HG03045 (cell line): ENCODE data around the gene ABCB1.
"Not testable (repeated sequence)": the region's sequence is repeated elsewhere in the genome, so short reads cannot be mapped to it uniquely, and the experiment has no call there.

ENCODE experiments used
- ATAC-seq: cut with Tn5 transposase; IDR thresholded peaks from one replicate; pipeline ENCODE4 v1.9.1; 2021; ENCODE audit warnings: mild to moderate bottlenecking, moderate library complexity; ENCODE audit not compliant: unreplicated experiment

The ABCB1 gene

GRCh38 chr7:87580636-87581035, 20.0 kb downstream of the ABCB1 start:
- no peak for ATAC-seq

GRCh38 chr7:87575521-87575920, 25.2 kb downstream of the ABCB1 start:
- ATAC-seq, result no peak

GRCh38 chr7:87574630-87575029, 26.1 kb downstream of the ABCB1 start:
- ATAC-seq, result no peak

- not testable (repeated sequence) for ATAC-seq
Observed at GRCh38 chr7:87572513-87572912, 28.2 kb downstream of the ABCB1 start.

- no peak for ATAC-seq
Observed at GRCh38 chr7:87570178-87570577, 30.5 kb downstream of the ABCB1 start.

- no peak for ATAC-seq
Observed at GRCh38 chr7:87567052-87567451, 33.6 kb downstream of the ABCB1 start.

GRCh38 chr7:87566311-87566900, 34.3 kb downstream of the ABCB1 start:
- no peak for ATAC-seq

- no peak for ATAC-seq
Observed at GRCh38 chr7:87565877-87566276, 34.8 kb downstream of the ABCB1 start.

GRCh38 chr7:87564296-87564963, 36.3 kb downstream of the ABCB1 start:
- peak; percentile 86 for ATAC-seq

- no peak for ATAC-seq
Observed at GRCh38 chr7:87561702-87562101, 39.0 kb downstream of the ABCB1 start.

- no peak for ATAC-seq
Observed at GRCh38 chr7:87561102-87561501, 39.6 kb downstream of the ABCB1 start.

- no peak for ATAC-seq
Observed at GRCh38 chr7:87552351-87552900, 48.3 kb downstream of the ABCB1 start.

- ATAC-seq, result no peak
Observed at GRCh38 chr7:87548123-87548919, 52.4 kb downstream of the ABCB1 start.

GRCh38 chr7:87545760-87546159, 54.9 kb downstream of the ABCB1 start:
- no peak for ATAC-seq

GRCh38 chr7:87543623-87544022, 57.1 kb downstream of the ABCB1 start:
- ATAC-seq, result no peak

GRCh38 chr7:87541648-87542047, 59.0 kb downstream of the ABCB1 start:
- no peak for ATAC-seq

- no peak for ATAC-seq
Observed at GRCh38 chr7:87538052-87538451, 62.6 kb downstream of the ABCB1 start.

- ATAC-seq, result no peak
Observed at GRCh38 chr7:87534072-87534471, 66.6 kb downstream of the ABCB1 start.

- ATAC-seq, result no peak
Observed at GRCh38 chr7:87530126-87530525, 70.6 kb downstream of the ABCB1 start.

GRCh38 chr7:87528730-87529129, 72.0 kb downstream of the ABCB1 start:
- no peak for ATAC-seq

- no peak for ATAC-seq
Observed at GRCh38 chr7:87518735-87519134, 81.9 kb downstream of the ABCB1 start.

- no peak for ATAC-seq
Observed at GRCh38 chr7:87517891-87518290, 82.8 kb downstream of the ABCB1 start.
